ENCODE measurements around the gene C5AR2.
A peak's percentile ranks its signal among the peaks of the same experiment; 100 is the strongest.
"Not testable (repeated sequence)": the region's sequence is repeated elsewhere in the genome, so short reads cannot be mapped to it uniquely, and the experiment has no call there.

The C5AR2 gene

DNA sequence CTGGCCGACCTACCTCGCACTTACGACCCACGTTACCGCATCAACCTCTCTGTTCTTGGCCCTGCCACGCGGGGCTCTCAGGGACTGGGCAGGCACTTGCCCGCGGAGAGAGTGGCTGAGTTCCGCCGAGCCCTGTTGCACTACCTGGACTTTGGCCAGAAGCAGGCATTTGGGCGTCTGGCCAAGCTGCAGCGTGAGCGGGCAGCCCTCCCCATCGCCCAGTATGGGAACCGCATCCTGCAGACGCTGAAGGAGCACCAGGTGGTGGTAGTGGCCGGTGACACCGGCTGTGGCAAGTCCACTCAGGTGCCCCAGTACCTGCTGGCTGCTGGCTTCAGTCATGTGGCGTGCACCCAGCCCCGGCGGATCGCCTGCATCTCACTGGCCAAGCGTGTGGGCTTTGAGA lies 21.3 kb downstream of the C5AR2 start:
- no peak overlapping the region for H3K4me3 ChIP-seq
- H3K27ac ChIP-seq = no peak overlapping the region

DNA sequence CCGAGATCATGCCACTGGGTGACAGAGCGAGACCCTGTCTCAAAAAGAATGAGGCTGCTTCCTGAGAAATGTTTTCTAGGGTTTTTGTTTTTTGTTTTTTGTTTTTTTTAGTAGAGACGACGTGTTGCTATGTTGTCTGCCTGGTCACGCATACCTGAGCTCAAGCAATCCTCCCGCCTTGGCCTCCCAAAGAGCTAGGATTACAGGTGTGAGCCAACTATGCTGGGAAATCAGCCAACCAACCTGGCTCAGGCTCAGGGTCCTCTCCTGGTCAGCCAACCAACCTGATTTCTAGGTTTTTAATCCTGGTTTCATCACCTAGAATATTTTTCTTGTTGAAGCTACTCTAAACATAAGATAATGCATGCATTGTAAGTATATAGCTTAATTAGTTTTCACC lies 24.9 kb downstream of the C5AR2 start:
- Histone ChIP-seq H3K27ac (no peak overlapping the region), H3K4me3 (no peak overlapping the region)

GRCh38 chr19:47357788-47358680 lies 26.1 kb downstream of the C5AR2 start:
- Histone ChIP-seq H3K4me3 (no peak overlapping the region), H3K27ac (no peak overlapping the region)

- Histone ChIP-seq H3K4me3 (no peak overlapping the region), H3K27ac (no peak overlapping the region)
Observed at GRCh38 chr19:47358936-47359335, 27.0 kb downstream of the C5AR2 start.

DNA sequence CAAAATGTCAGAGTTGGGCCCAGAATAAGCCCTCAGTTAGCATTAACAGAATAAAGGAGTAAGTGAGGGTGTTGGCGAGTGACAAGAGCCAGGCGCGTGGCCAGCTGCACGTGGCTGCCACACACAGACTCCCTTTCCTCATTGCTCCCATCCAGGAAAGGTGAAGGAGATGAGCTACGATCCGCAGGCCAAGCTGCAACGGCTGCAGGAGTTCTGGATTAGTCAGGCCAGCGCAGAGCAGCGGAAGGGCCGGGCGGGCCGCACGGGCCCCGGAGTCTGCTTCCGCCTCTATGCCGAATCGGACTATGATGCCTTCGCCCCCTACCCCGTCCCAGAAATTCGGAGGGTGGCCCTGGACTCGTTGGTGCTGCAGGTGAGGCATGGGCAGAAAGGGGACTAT lies 30.3 kb downstream of the C5AR2 start:
- no peak overlapping the region for H3K4me3 ChIP-seq
- H3K27ac ChIP-seq = no peak overlapping the region

- no peak overlapping the region for H3K4me3 ChIP-seq
- peak overlapping the region in 1 of 21 experiments; percentile 8 for H3K27ac ChIP-seq
Observed at GRCh38 chr19:47363758-47364531, 32.0 kb downstream of the C5AR2 start.

DNA sequence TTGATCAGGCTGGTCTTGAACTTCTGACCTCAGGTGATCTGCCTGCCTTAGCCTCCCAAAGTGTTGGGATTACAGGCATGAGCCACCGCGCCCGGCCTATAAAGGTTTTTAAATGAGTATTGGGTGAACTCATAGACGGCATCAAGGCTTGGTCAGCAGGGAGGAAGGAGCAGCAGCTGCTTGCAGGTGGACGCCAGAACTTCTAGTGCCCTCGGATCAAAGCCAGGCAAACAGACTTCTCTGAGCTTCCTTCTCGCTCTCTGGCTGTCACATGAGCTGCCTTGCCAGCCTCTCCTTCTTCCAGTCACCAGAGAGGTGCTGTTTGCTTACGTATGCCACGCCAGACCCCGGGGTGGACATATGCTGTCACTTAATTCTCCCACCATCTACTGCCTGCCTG lies 33.5 kb downstream of the C5AR2 start:
- not testable (repeated sequence) for H3K4me3 ChIP-seq, H3K27ac ChIP-seq

GRCh38 chr19:47370045-47370611 lies 38.2 kb downstream of the C5AR2 start:
- Histone ChIP-seq H3K4me3 (no peak overlapping the region), H3K27ac (peak overlapping the region in 15 of 21 experiments; percentile 29 to 79 (median 63))

DNA sequence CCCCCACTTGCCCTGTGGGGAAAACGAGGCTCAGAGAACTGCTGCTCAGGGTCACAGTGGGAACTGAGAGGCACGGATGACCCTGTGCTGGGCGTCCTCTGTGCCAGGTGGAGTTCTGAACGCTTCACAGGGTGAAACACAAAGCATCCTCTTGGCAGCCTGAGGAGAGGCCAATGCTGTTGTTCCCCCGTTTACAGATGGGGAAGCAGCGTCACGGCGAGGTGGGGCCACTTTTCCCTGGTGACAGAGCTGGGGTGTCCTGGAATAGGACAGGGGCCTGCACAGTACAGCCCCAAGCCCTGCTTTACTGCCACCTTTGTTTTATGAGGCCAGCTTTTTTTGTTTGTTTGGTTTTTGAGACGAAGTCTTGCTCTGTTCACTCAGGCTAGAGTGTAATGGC lies 39.3 kb downstream of the C5AR2 start:
- Histone ChIP-seq H3K27ac (peak overlapping the region in 10 of 21 experiments; percentile 0 to 79 (median 58)), H3K4me3 (no peak overlapping the region)

DNA sequence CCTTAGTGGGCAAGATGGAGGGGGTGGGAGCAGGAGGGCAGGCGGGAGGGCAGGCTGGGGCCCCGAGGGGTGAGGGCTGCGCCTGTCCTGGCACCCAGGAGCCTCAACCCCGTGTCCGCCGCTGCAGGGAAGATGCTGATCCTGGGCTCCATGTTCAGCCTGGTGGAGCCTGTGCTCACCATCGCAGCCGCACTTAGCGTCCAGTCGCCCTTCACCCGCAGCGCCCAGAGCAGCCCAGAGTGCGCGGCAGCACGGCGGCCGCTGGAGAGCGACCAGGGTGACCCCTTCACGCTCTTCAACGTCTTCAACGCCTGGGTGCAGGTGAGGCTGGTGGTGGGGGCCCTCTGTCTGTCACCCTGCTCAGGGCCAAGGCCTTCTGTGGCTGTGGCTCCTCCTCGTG lies 40.6 kb downstream of the C5AR2 start:
- no peak overlapping the region for H3K4me3 ChIP-seq
- H3K27ac ChIP-seq = no peak overlapping the region

- Histone ChIP-seq H3K27ac (no peak overlapping the region), H3K4me3 (no peak overlapping the region)
Observed at GRCh38 chr19:47373246-47374240, 41.6 kb downstream of the C5AR2 start.

DNA sequence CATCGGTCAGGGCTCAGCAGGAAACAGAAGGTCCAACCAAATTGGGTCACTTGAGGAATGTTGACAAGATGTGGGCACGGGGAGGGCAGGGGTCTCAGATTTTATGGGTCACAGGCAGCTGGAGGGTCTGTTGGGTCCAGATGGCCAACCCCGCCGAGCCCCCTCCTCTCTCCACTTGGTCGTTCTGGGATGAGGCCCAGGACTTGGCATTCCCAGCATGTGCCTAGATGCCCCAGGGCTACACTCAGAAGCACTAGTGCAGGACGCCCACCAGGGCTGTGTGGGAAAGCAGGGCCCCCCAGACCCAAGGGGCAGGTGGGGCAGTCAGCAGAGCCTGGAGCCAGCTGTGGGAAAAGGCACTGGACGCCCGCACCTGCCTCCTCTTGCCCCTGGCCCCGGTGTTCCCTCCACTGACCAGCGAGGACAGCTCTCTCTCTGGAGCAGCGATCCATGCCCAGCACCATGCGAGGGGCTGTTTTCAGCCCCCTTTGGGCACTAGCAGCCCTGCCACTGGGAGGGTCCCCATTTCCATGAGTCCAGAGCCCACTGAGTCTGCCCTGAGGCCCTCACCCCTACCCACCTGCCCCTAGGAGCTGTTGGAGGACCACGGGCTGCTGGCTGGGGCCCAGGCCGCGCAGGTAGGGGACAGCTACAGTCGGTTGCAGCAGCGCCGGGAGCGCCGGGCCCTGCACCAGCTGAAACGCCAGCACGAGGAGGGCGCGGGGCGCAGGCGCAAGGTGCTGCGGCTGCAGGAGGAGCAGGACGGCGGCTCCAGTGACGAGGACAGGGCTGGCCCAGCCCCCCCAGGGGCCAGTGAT lies 43.1 kb downstream of the C5AR2 start:
- no peak overlapping the region for H3K4me3 ChIP-seq
- H3K27ac ChIP-seq = no peak overlapping the region

- no peak overlapping the region for H3K27ac ChIP-seq
- no peak overlapping the region for H3K4me3 ChIP-seq
Observed at GRCh38 chr19:47375694-47376588, 44.0 kb downstream of the C5AR2 start.

- Histone ChIP-seq H3K4me3 (no peak overlapping the region), H3K27ac (no peak overlapping the region)
Observed at GRCh38 chr19:47376589-47377144, 44.7 kb downstream of the C5AR2 start.

GRCh38 chr19:47377208-47377701 lies 45.3 kb downstream of the C5AR2 start:
- H3K27ac ChIP-seq = no peak overlapping the region
- no peak overlapping the region for H3K4me3 ChIP-seq

DNA sequence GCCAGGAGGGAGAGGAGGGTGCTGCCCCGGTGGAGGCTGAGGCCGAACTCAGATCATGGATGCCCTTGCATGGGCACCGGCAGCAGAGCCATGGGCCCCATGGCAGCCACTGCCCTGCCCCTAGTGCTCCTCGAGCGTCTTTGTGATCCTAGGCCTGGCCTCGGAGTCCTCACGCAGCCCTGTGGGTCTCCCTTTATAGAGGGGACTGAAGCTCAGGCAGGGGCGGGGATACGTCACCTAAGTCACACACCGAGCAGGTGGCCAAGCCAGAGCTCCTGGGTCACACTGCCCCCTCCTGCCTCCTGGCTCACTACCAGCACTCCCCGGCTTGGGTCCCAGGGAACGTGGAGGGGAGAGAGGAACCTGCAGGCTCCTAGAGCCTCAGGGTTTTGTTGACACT lies 45.8 kb downstream of the C5AR2 start:
- H3K27ac ChIP-seq = no peak overlapping the region
- H3K4me3 ChIP-seq = no peak overlapping the region

- no peak overlapping the region for H3K27ac ChIP-seq
Observed at GRCh38 chr19:47378246-47378645, 46.3 kb downstream of the C5AR2 start.

More at GRCh38 chr19:47378246-47378645, 46.3 kb downstream of the C5AR2 start:
- no peak overlapping the region for H3K4me3 ChIP-seq
